Ascending aorta (tissue), 2 donors: ENCODE data around the gene AKAP8L. TPM values are rescaled to one million over a fixed set of nuclear protein-coding genes. Genes with fewer than 3 reads are reported as not detected.

Source experiments
- DNase-seq, 2 donors: peaks; one replicate each; pipeline ENCODE4 v3.0.0-alpha.2; 2019; ENCODE audit warnings: low spot score in 2 of 2
- H3K27ac ChIP-seq, 2 donors: fragments of 200-600 bp; sonication (generic); one replicate each; pipeline ENCODE4 v1.5.1; 2016 to 2017; ENCODE audit warnings: mild to moderate bottlenecking in 1 of 2
- H3K27me3 ChIP-seq: fragments of 200-600 bp; sonication (generic); one replicate; pipeline ENCODE4 v1.5.1; 2017
- H3K36me3 ChIP-seq, 2 donors: fragments of 200-600 bp; sonication (generic); one replicate each; pipeline ENCODE4 v1.5.1; 2016
- H3K4me1 ChIP-seq, 2 donors: fragments of 200-600 bp; sonication (generic); one replicate each; pipeline ENCODE4 v1.5.1; 2016 to 2017; ENCODE audit warnings: mild to moderate bottlenecking in 1 of 2
- H3K4me3 ChIP-seq, 2 donors: fragments of 200-600 bp; sonication (generic); one replicate each; pipeline ENCODE4 v1.5.1; 2016 to 2017; ENCODE audit warnings: mild to moderate bottlenecking in 1 of 2
- H3K9me3 ChIP-seq, 2 donors: fragments of 200-600 bp; sonication (generic); one replicate each; pipeline ENCODE4 v1.5.1; 2016
- CTCF ChIP-seq, 3 experiments: fragments of 200-600 bp in 2 of 3; fragments of 450-650 bp in 1 of 3; sonication (generic) in 2 of 3; IDR thresholded peaks; one replicate each; pipeline ENCODE4 v1.5.1; 2016 to 2019; ENCODE audit warnings: antibody characterized with exemption in 3 of 3, mild to moderate bottlenecking in 1 of 3, moderate library complexity in 1 of 3
- intact Hi-C: fragments of 100-400 bp; cut with DNase I; formaldehyde crosslinking; loops from one replicate; pipeline ENCODE4 v1.15.1; 2023
- total RNA-seq: library from RNA; depleted of rRNA; stranded (reverse); fragments of >200 nt; gene quantifications from one replicate; pipeline ENCODE4 v1.1.0, GENCODE V29; 2016

The AKAP8L gene
- total RNA-seq, 1 donor from 2014 or later: 143 TPM

GRCh38 chr19:15404780-15405211 is 14.0 kb downstream of the AKAP8L start:
- no peak for DNase-seq
- Histone ChIP-seq H3K36me3 (peaks cover 20 to 40% of the 10 kb centered on the region in 2 donors), H3K4me1 (peaks cover 3 to 30% of the 10 kb centered on the region in 2 donors), H3K27me3 (no peaks in the 10 kb centered on the region), H3K9me3 (no peaks in the 10 kb centered on the region), H3K27ac (peak overlapping the region; percentile 47 to 74), H3K4me3 (no peak overlapping the region)
- TF ChIP-seq CTCF (IDR thresholded peaks at IDR 0.05): no peak
- intact Hi-C loops: no loop called here

- Histone ChIP-seq H3K36me3 (peaks cover 26 to 41% of the 10 kb centered on the region in 2 donors), H3K9me3 (no peaks in the 10 kb centered on the region), H3K4me3 (peak overlapping the region in 1 of 2 donors; percentile 14), H3K27me3 (no peaks in the 10 kb centered on the region), H3K4me1 (peaks cover 3 to 30% of the 10 kb centered on the region in 2 donors), H3K27ac (peak overlapping the region; percentile 51 to 74)
- DNase-seq: no peak
- intact Hi-C loops: no loop called here
- TF ChIP-seq CTCF (IDR thresholded peaks at IDR 0.05): no peak
These were observed 14.6 kb downstream of the AKAP8L start for GRCh38 chr19:15404097-15404779.

GRCh38 chr19:15403151-15403531 is 15.6 kb downstream of the AKAP8L start:
- Histone ChIP-seq H3K4me1 (peaks cover 3 to 30% of the 10 kb centered on the region in 2 donors), H3K36me3 (peaks cover 37 to 52% of the 10 kb centered on the region in 2 donors), H3K9me3 (no peaks in the 10 kb centered on the region), H3K27ac (peak overlapping the region in 1 of 2 donors; percentile 74), H3K4me3 (no peak overlapping the region), H3K27me3 (no peaks in the 10 kb centered on the region)
- TF ChIP-seq CTCF (IDR thresholded peaks at IDR 0.05): no peak
- DNase-seq: no peak
- intact Hi-C loops: no loop called here

GRCh38 chr19:15402411-15403150 is 16.2 kb downstream of the AKAP8L start:
- intact Hi-C loops: no loop called here
- TF ChIP-seq CTCF (IDR thresholded peaks at IDR 0.05): no peak
- H3K27me3 ChIP-seq: no peaks in the 10 kb centered on the region
- no peaks in the 10 kb centered on the region for H3K9me3 ChIP-seq
- H3K4me3 ChIP-seq: no peak overlapping the region
- H3K27ac ChIP-seq: peak overlapping the region; percentile 18 to 74
- DNase-seq: no peak
- peaks cover 42 to 58% of the 10 kb centered on the region in 2 donors for H3K36me3 ChIP-seq
- H3K4me1 ChIP-seq: peaks cover 3 to 30% of the 10 kb centered on the region in 2 donors

- no peaks in the 10 kb centered on the region for H3K27me3 ChIP-seq
- H3K9me3 ChIP-seq: no peaks in the 10 kb centered on the region
- intact Hi-C loops: no loop called here
- no peak for TF ChIP-seq CTCF (IDR thresholded peaks at IDR 0.05)
- no peak overlapping the region for H3K27ac ChIP-seq
- H3K4me3 ChIP-seq: no peak overlapping the region
- no peak for DNase-seq
- H3K4me1 ChIP-seq: peaks cover 3 to 26% of the 10 kb centered on the region in 2 donors
- H3K36me3 ChIP-seq: peaks cover 54 to 70% of the 10 kb centered on the region in 2 donors
These were observed 17.4 kb downstream of the AKAP8L start for GRCh38 chr19:15401397-15401710.
